Measurements from ENCODE around the gene FITM2.
"Not testable (repeated sequence)": the region's sequence is repeated elsewhere in the genome, so short reads cannot be mapped to it uniquely, and the experiment has no call there.

Gene FITM2

GRCh38 chr20:44334306-44334705 is 23.3 kb upstream of the FITM2 start:
- no peak for DNase-seq (ENCODE audit: low read depth in 2 of 2)

GRCh38 chr20:44331201-44331600 is 20.2 kb upstream of the FITM2 start:
- no peak for DNase-seq (ENCODE audit: low read depth in 2 of 2)

GRCh38 chr20:44328428-44328827 is 17.4 kb upstream of the FITM2 start:
- no peak for DNase-seq (ENCODE audit: low read depth in 2 of 2)

GRCh38 chr20:44327748-44328147 is 16.7 kb upstream of the FITM2 start:
- DNase-seq (ENCODE audit: low read depth in 2 of 2), result not testable (repeated sequence)

GRCh38 chr20:44326391-44327159 is 15.6 kb upstream of the FITM2 start:
- no peak for DNase-seq (ENCODE audit: low read depth in 2 of 2)

- no peak for DNase-seq (ENCODE audit: low read depth in 2 of 2)
These were observed 13.3 kb upstream of the FITM2 start for GRCh38 chr20:44324343-44324742.

GRCh38 chr20:44319839-44320422 is 8.9 kb upstream of the FITM2 start:
- no peak for DNase-seq (ENCODE audit: low read depth in 2 of 2)

- DNase-seq (ENCODE audit: low read depth in 2 of 2), result no peak
These were observed 3.9 kb upstream of the FITM2 start for GRCh38 chr20:44314870-44315269.

- DNase-seq (ENCODE audit: low read depth in 2 of 2), result no peak
These were observed 989 bp downstream of the FITM2 start for GRCh38 chr20:44309763-44310663.

GRCh38 chr20:44306927-44307326 is 4.1 kb downstream of the FITM2 start:
- DNase-seq (ENCODE audit: low read depth in 2 of 2), result no peak

- DNase-seq (ENCODE audit: low read depth in 2 of 2), result no peak
These were observed 6.6 kb downstream of the FITM2 start for GRCh38 chr20:44304383-44304782.

GRCh38 chr20:44302736-44303135 is 8.3 kb downstream of the FITM2 start:
- no peak for DNase-seq (ENCODE audit: low read depth in 2 of 2)

- no peak for DNase-seq (ENCODE audit: low read depth in 2 of 2)
These were observed 8.9 kb downstream of the FITM2 start for GRCh38 chr20:44302026-44302669.

GRCh38 chr20:44301285-44301684 is 9.7 kb downstream of the FITM2 start:
- DNase-seq (ENCODE audit: low read depth in 2 of 2), result no peak

GRCh38 chr20:44299011-44299535 is 11.9 kb downstream of the FITM2 start:
- not testable (repeated sequence) for DNase-seq (ENCODE audit: low read depth in 2 of 2)

GRCh38 chr20:44297721-44298120 is 13.3 kb downstream of the FITM2 start:
- no peak for DNase-seq (ENCODE audit: low read depth in 2 of 2)

GRCh38 chr20:44296011-44296410 is 15.0 kb downstream of the FITM2 start:
- no peak for DNase-seq (ENCODE audit: low read depth in 2 of 2)

- DNase-seq (ENCODE audit: low read depth in 2 of 2), result no peak
These were observed 19.2 kb downstream of the FITM2 start for GRCh38 chr20:44291754-44292153.

- no peak for DNase-seq (ENCODE audit: low read depth in 2 of 2)
These were observed 22.8 kb downstream of the FITM2 start for GRCh38 chr20:44288252-44288651.

- DNase-seq (ENCODE audit: low read depth in 2 of 2), result no peak
These were observed 23.5 kb downstream of the FITM2 start for GRCh38 chr20:44287272-44288097.

- DNase-seq (ENCODE audit: low read depth in 2 of 2), result no peak
These were observed 27.0 kb downstream of the FITM2 start for GRCh38 chr20:44284032-44284431.
